CD4-positive, alpha-beta T cell (primary cell): ENCODE results near the gene BANP. TPM values are rescaled to one million over a fixed set of nuclear protein-coding genes. Genes with fewer than 3 reads are reported as not detected.

Experiments
- ATAC-seq: fragments of 200-7000 bp; cut with Tn5 transposase; one replicate; pipeline ENCODE4 v1.10.0; 2022; ENCODE audit warnings: mild to moderate bottlenecking; ENCODE audit not compliant: poor library complexity
- CTCF ChIA-PET: fragments of 350-600 bp; sonication (Branson Sonifier 250); formaldehyde crosslinking; loops from one replicate; lab custom pipeline; 2021; ENCODE audit warnings: antibody characterized with exemption, inconsistent platforms; lab: Charles Lee
- POLR2A ChIA-PET: fragments of 350-600 bp; sonication (Branson Sonifier 250); formaldehyde crosslinking; loops from one replicate; lab custom pipeline; 2021; ENCODE audit warnings: antibody characterized with exemption, inconsistent platforms; lab: Charles Lee
- DNase-seq, 14 experiments: peaks; one replicate each; pipeline ENCODE4 v3.0.0-alpha.2; 2013 to 2020; ENCODE audit warnings: mixed read lengths in 2 of 14
- H3K27ac ChIP-seq, 2 donors: one replicate each; pipeline versions ENCODE4 v1.5.1 to v1.7.0; 2013; ENCODE audit warnings: low read length in 2 of 2, low read depth in 1 of 2, mild to moderate bottlenecking in 1 of 2
- H3K27me3 ChIP-seq, 2 experiments: 1 replicate in 1 of 2; 2 replicates in 1 of 2; pipeline versions ENCODE4 v1.6.1 to v1.7.0; 2013; ENCODE audit warnings: low read length in 2 of 2, control low read depth in 1 of 2, mild to moderate bottlenecking in 1 of 2, moderate library complexity in 1 of 2; ENCODE audit not compliant: insufficient read depth in 2 of 2, control insufficient read depth in 1 of 2
- H3K36me3 ChIP-seq: one replicate; pipeline ENCODE4 v1.6.1; 2013; ENCODE audit warnings: low read length, control low read depth; ENCODE audit not compliant: insufficient read depth
- H3K4me1 ChIP-seq: one replicate; pipeline ENCODE4 v1.6.1; 2013; ENCODE audit warnings: low read length, control low read depth; ENCODE audit not compliant: insufficient read depth
- H3K4me3 ChIP-seq: one replicate; pipeline ENCODE4 v1.5.1; 2013; ENCODE audit warnings: mild to moderate bottlenecking, low read length, moderate library complexity
- H3K9me3 ChIP-seq, 2 experiments: 1 replicate in 1 of 2; 2 replicates in 1 of 2; pipeline versions ENCODE4 v1.6.1 to v1.7.0; 2013; ENCODE audit warnings: low read length in 2 of 2, mild to moderate bottlenecking in 2 of 2, control low read depth in 1 of 2, moderate library complexity in 1 of 2; ENCODE audit not compliant: control insufficient read depth in 1 of 2, insufficient read depth in 1 of 2
- H3K27ac Mint-ChIP-seq: one replicate; pipeline ENCODE4 v1.8.0; 2020; ENCODE audit warnings: mixed read lengths
- H3K27me3 Mint-ChIP-seq: one replicate; pipeline ENCODE4 v1.8.0; 2021; ENCODE audit warnings: mixed read lengths
- H3K36me3 Mint-ChIP-seq: one replicate; pipeline ENCODE4 v1.8.0; 2021; ENCODE audit warnings: low read depth, mixed read lengths
- H3K4me1 Mint-ChIP-seq: one replicate; pipeline ENCODE4 v1.8.0; 2021; ENCODE audit warnings: low read depth, mixed read lengths
- H3K4me3 Mint-ChIP-seq: one replicate; pipeline ENCODE4 v1.8.0; 2020; ENCODE audit warnings: mild to moderate bottlenecking, mixed read lengths
- H3K9me3 Mint-ChIP-seq: one replicate; pipeline ENCODE4 v1.8.0; 2020; ENCODE audit warnings: mixed read lengths
- CTCF ChIP-seq: fragments of 200-600 bp; IDR thresholded peaks from one replicate; pipeline ENCODE4 v1.8.0; 2022; ENCODE audit warnings: antibody characterized with exemption, mild to moderate bottlenecking
- intact Hi-C, 2 experiments: fragments of 100-400 bp; cut with DNase I in 1 of 2; cut with micrococcal nuclease in 1 of 2; formaldehyde crosslinking; loops; one replicate each; pipeline versions ENCODE4 v1.15.1 to v1.9.0; 2023 to 2025; cut with DNase I, micrococcal nuclease
- total RNA-seq, 174 experiments: library from RNA in 2 of 174; stranded (reverse) in 2 of 174; gene quantifications; one replicate each; pipeline ENCODE4 v1.2.3 and lab custom pipeline; 2021 to 2026

The BANP gene
- total RNA-seq, 2 experiments from 2014 or later = 57.5 to 58.6 TPM

DNA sequence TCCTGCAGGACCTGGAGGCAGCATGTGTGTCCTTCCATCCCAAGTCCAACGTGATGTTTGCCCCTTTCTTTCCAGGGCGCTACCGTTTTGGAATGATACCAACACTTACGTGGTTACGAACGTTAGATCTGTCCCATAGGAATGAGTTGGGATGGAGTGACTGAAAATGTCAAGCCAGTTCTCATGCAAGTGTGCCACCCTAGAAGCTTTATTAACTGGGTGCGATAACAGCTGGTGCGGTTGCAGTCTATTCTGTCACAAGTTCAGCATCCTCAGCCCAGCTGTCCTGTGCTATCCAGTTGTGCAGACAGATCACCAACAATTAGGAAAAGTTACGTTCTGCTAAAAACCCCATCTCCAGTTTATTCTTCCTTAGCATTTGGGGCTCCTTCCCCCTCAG, 52.5 kb downstream of the BANP start:
- Histone ChIP-seq H3K4me1 (no peaks in the 10 kb centered on the region), H3K27ac (no peak overlapping the region), H3K27me3 (no peaks in the 10 kb centered on the region), H3K4me3 (no peak overlapping the region), H3K36me3 (peaks cover 41% of the 10 kb centered on the region), H3K9me3 (no peaks in the 10 kb centered on the region)
- ChIA-PET CTCF (no interaction called here), POLR2A (no interaction called here)
- Mint-ChIP-seq H3K4me3 (no peak overlapping the region), H3K27me3 (no peaks in the 10 kb centered on the region), H3K4me1 (no peaks in the 10 kb centered on the region), H3K36me3 (peaks cover 66% of the 10 kb centered on the region), H3K9me3 (no peaks in the 10 kb centered on the region), H3K27ac (no peak overlapping the region)
- TF ChIP-seq CTCF = no peak
- ATAC-seq = no peak
- intact Hi-C loops = no loop called here
- DNase-seq = no peak

DNA sequence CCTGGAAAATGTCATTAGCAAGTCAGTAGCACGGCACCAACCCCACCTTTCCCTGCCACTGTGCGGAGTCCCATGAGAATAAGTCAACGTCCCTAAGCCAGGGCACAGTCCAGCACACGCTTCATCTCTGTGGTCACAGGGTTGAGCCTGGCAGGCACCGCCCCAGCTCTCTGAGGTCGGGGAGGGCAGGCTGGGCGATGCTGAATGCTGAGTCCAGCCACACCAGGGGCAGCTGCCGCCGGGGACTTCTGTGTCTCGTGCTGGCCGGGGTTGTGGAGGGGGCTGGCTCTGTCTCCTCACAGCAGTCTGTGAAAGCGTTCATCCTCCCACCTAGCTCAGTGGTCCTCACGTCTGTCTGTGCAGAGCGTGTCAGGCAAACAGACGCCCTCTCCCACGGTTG, 53.2 kb downstream of the BANP start:
- no peak overlapping the region for H3K4me3 ChIP-seq
- no peaks in the 10 kb centered on the region for H3K27me3 Mint-ChIP-seq
- intact Hi-C loops = no loop called here
- ChIA-PET CTCF (no interaction called here), POLR2A (no interaction called here)
- H3K27me3 ChIP-seq = no peaks in the 10 kb centered on the region
- ATAC-seq (no peak), DNase-seq (no peak)
- H3K4me1 Mint-ChIP-seq = no peaks in the 10 kb centered on the region
- H3K27ac ChIP-seq = no peak overlapping the region
- TF ChIP-seq CTCF = no peak
- H3K36me3 ChIP-seq = peaks cover 47% of the 10 kb centered on the region
- peaks cover 72% of the 10 kb centered on the region for H3K36me3 Mint-ChIP-seq
- H3K4me3 Mint-ChIP-seq = no peak overlapping the region
- no peak overlapping the region for H3K27ac Mint-ChIP-seq
- no peaks in the 10 kb centered on the region for H3K9me3 Mint-ChIP-seq
- no peaks in the 10 kb centered on the region for H3K9me3 ChIP-seq
- H3K4me1 ChIP-seq = no peaks in the 10 kb centered on the region

- no peaks in the 10 kb centered on the region for H3K9me3 Mint-ChIP-seq
- H3K36me3 ChIP-seq = peaks cover 54% of the 10 kb centered on the region
- no peak for TF ChIP-seq CTCF
- intact Hi-C loops = no loop called here
- no peaks in the 10 kb centered on the region for H3K27me3 ChIP-seq
- peak in 2 of 14 experiments; percentile 35 to 41 for DNase-seq
- no peaks in the 10 kb centered on the region for H3K27me3 Mint-ChIP-seq
- H3K36me3 Mint-ChIP-seq = peaks cover 80% of the 10 kb centered on the region
- no peak overlapping the region for H3K27ac ChIP-seq
- H3K9me3 ChIP-seq = no peaks in the 10 kb centered on the region
- no peaks in the 10 kb centered on the region for H3K4me1 ChIP-seq
- ATAC-seq = no peak
- H3K4me1 Mint-ChIP-seq = no peaks in the 10 kb centered on the region
- POLR2A ChIA-PET = no interaction called here
- CTCF ChIA-PET = no interaction called here
- no peak overlapping the region for H3K27ac Mint-ChIP-seq
- H3K4me3 Mint-ChIP-seq = no peak overlapping the region
- no peak overlapping the region for H3K4me3 ChIP-seq
Measured at GRCh38 chr16:88005181-88005581, 53.9 kb downstream of the BANP start.
